HG03139 (cell line): Measurements from ENCODE around the gene MARCHF11.

ENCODE experiments used
- ATAC-seq: cut with Tn5 transposase; IDR thresholded peaks from one replicate; pipeline ENCODE4 v1.9.1; 2021; ENCODE audit not compliant: unreplicated experiment

Gene MARCHF11

GRCh38 chr5:16134204-16134603, 45.4 kb downstream of the MARCHF11 start:
- ATAC-seq = no peak

GRCh38 chr5:16131878-16132277, 47.7 kb downstream of the MARCHF11 start:
- no peak for ATAC-seq

- ATAC-seq = no peak
Observed at GRCh38 chr5:16128944-16129343, 50.6 kb downstream of the MARCHF11 start.

GRCh38 chr5:16127865-16128544, 51.6 kb downstream of the MARCHF11 start:
- ATAC-seq = no peak

- ATAC-seq = no peak
Observed at GRCh38 chr5:16120579-16120978, 59.0 kb downstream of the MARCHF11 start.

- ATAC-seq = no peak
Observed at GRCh38 chr5:16119790-16120189, 59.8 kb downstream of the MARCHF11 start.

- ATAC-seq = no peak
Observed at GRCh38 chr5:16115140-16115539, 64.5 kb downstream of the MARCHF11 start.

GRCh38 chr5:16108418-16108817, 71.2 kb downstream of the MARCHF11 start:
- ATAC-seq = no peak

- no peak for ATAC-seq
Observed at GRCh38 chr5:16104961-16105360, 74.6 kb downstream of the MARCHF11 start.

- ATAC-seq = no peak
Observed at GRCh38 chr5:16095612-16096011, 84.0 kb downstream of the MARCHF11 start.

GRCh38 chr5:16090270-16090669, 89.3 kb downstream of the MARCHF11 start:
- no peak for ATAC-seq

- no peak for ATAC-seq
Observed at GRCh38 chr5:16082982-16083381, 96.6 kb downstream of the MARCHF11 start.

- ATAC-seq = no peak
Observed at GRCh38 chr5:16082053-16082452, 97.5 kb downstream of the MARCHF11 start.

GRCh38 chr5:16081376-16081955, 98.1 kb downstream of the MARCHF11 start:
- ATAC-seq = no peak

- ATAC-seq = no peak
Observed at GRCh38 chr5:16076657-16077056, 102.9 kb downstream of the MARCHF11 start.

- ATAC-seq = no peak
Observed at GRCh38 chr5:16074358-16074757, 105.2 kb downstream of the MARCHF11 start.

GRCh38 chr5:16072616-16073015, 107.0 kb downstream of the MARCHF11 start:
- ATAC-seq = no peak

GRCh38 chr5:16067415-16067814, 112.2 kb downstream of the MARCHF11 start:
- ATAC-seq = no peak

GRCh38 chr5:16066810-16067209, 112.8 kb downstream of the MARCHF11 start:
- no peak for ATAC-seq

GRCh38 chr5:16066320-16066719, 113.3 kb downstream of the MARCHF11 start:
- ATAC-seq = no peak

- no peak for ATAC-seq
Observed at GRCh38 chr5:16065831-16066230, 113.8 kb downstream of the MARCHF11 start.

GRCh38 chr5:16064135-16064893, 115.3 kb downstream of the MARCHF11 start:
- no peak for ATAC-seq
